Stimulated activated naive B cell treated with anti-CD40 and anti-IgM and Interleukin-4, amounts not matched to agents 10 μg/mL and 1 μg/mL and 100 μg/mL, for 72 hours (primary cell): ENCODE data around the gene LBHD2.
"Not testable (repeated sequence)": the region's sequence is repeated elsewhere in the genome, so short reads cannot be mapped to it uniquely, and the experiment has no call there.

ENCODE experiments used
- ATAC-seq, 2 donors: fragments of 150-1000 bp; cut with Tn5 transposase; replicated peaks; 2 replicates each; pipeline ENCODE4 v1.10.0; 2021; ENCODE audit warnings: moderate library complexity in 1 of 2
- DNase-seq: peaks from one replicate; pipeline ENCODE4 v3.0.0; 2021
- H3K27ac Mint-ChIP-seq: one replicate; pipeline ENCODE4 v1.8.0; 2022; ENCODE audit warnings: mild to moderate bottlenecking, mixed read lengths
- H3K27me3 Mint-ChIP-seq, 2 donors: one replicate each; pipeline ENCODE4 v1.8.0; 2022; ENCODE audit warnings: mixed read lengths in 2 of 2
- H3K36me3 Mint-ChIP-seq, 2 donors: one replicate each; pipeline ENCODE4 v1.8.0; 2022; ENCODE audit warnings: mixed read lengths in 2 of 2, mild to moderate bottlenecking in 1 of 2
- H3K4me1 Mint-ChIP-seq, 2 donors: one replicate each; pipeline ENCODE4 v1.8.0; 2022; ENCODE audit warnings: mixed read lengths in 2 of 2, mild to moderate bottlenecking in 1 of 2
- H3K4me3 Mint-ChIP-seq, 2 donors: one replicate each; pipeline ENCODE4 v1.8.0; 2022; ENCODE audit warnings: mild to moderate bottlenecking in 2 of 2, mixed read lengths in 2 of 2, moderate library complexity in 1 of 2
- H3K9me3 Mint-ChIP-seq, 2 donors: one replicate each; pipeline ENCODE4 v1.8.0; 2022; ENCODE audit warnings: mixed read lengths in 2 of 2, mild to moderate bottlenecking in 1 of 2

The LBHD2 gene

DNA sequence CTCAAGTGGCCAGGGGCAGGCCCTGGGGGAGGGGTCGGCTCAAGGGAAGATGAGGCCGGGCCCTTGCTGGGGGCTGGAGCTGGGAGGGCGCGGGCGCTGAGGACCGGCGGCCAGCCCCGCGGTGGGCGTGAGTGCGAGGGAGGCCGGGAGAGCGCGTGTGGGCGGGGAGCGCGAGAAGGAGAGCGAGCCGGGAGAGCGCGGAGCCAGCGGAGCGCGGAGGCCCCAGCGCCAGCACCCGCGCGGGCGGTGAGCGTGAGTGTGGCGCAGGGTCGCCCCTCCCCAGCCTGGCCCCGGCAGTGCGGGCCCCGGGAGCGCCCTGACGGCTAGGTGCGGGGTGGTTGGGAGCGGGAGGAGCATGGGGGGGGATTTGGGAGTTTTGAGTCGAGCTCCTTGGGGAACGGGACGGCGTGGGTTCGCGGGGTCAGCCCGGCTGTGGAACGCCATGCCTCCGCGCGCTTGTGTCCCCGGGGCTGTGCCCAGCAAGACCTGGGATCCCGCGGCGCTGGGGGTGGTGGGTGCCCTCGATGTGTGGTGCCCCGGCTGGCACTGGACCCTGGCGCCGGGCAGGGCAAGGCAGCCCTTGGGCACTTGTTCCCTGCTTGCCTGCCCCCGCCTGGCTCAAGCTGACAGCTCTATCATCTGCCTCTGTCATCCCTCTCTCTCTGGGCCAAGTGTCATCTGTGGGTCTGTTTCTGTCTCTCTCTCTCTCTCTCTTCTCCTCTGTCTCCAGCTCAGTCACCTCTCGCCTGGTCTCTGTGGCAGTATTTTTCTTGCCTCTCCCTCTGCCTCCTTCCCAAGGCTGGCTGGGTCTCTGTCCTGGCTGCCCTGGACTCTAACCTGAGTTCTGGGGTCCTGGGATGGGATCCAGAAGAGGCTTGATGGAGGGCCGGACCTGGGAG, at the start of gene LBHD2:
TSS of gene LBHD2 (plus strand) at position 190 of the 899 bp plus-strand sequence. CDS start 1,803 bp downstream, outside the sequence.
- no peak within 1 kb of the TSS for H3K4me3 Mint-ChIP-seq
- H3K36me3 Mint-ChIP-seq = no peaks in the 10 kb centered on the region
- H3K27ac Mint-ChIP-seq = no peak within 1 kb of the TSS
- DNase-seq (no peak), ATAC-seq (no peak)
- no peaks in the 10 kb centered on the region for H3K9me3 Mint-ChIP-seq
- H3K27me3 Mint-ChIP-seq = peaks cover 19 to 40% of the 10 kb centered on the region in 2 donors
- H3K4me1 Mint-ChIP-seq = peaks cover 0 to under 1% of the 10 kb centered on the region in 2 donors

DNA sequence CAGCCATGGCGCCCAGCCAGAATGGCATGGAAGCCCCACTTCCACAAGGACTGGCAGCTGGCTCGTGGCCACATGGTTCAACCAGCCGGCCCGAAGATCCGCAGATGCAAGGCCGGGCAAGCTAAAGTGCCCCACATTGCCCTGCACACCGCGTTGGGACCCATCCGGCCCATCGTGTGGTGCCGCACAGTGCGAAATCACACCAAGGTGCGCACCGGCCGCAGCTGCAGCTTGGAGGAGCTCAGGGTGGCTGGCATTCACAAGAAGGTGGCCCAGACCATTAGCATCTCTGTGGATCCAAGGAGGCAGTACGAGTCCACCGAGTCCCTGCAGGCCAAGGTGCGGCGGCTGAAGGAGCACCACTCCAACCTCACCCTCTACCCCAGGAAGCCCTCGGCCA, 42.5 kb upstream of the LBHD2 start:
- no peak for ATAC-seq
- DNase-seq = no peak
- Mint-ChIP-seq H3K36me3 (peaks cover 8 to 27% of the 10 kb centered on the region in 2 donors), H3K27ac (no peak overlapping the region), H3K4me3 (no peak overlapping the region), H3K9me3 (peaks cover 0 to 3% of the 10 kb centered on the region in 2 donors), H3K27me3 (no peaks in the 10 kb centered on the region), H3K4me1 (peaks cover 16 to 19% of the 10 kb centered on the region in 2 donors)

- H3K27me3 Mint-ChIP-seq = no peaks in the 10 kb centered on the region
- H3K4me3 Mint-ChIP-seq = no peak overlapping the region
- peaks cover 17 to 19% of the 10 kb centered on the region in 2 donors for H3K4me1 Mint-ChIP-seq
- peaks cover 0 to 3% of the 10 kb centered on the region in 2 donors for H3K9me3 Mint-ChIP-seq
- DNase-seq = no peak
- no peak overlapping the region for H3K27ac Mint-ChIP-seq
- H3K36me3 Mint-ChIP-seq = peaks cover 8 to 27% of the 10 kb centered on the region in 2 donors
- ATAC-seq = no peak
These were observed 40.6 kb upstream of the LBHD2 start for GRCh38 chr14:103043257-103044015.

DNA sequence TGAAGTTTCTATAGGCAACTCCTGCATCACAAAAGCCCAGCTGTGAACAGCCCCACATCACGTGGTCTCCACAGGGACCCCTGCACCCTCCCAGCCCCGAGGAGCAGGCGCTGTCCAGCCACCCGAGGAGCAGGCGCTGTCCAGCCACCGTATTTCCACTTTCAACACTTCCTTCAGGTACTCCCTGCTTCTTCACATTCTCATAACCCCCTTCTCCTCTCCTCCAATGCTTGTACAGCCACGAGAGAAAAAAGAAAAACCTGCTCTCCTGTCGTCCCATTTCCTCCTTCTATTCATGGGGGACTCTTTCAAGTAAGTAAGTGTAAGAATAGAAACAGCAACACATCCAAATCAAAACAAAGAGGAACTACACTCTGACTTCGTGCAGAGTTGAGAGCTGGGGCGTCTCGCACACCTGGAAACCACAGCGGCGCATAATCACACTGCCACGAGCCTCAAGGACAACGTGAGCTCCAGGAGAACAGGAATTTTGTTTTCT, 38.6 kb upstream of the LBHD2 start:
- no peak for DNase-seq
- H3K4me1 Mint-ChIP-seq = peaks cover 17 to 18% of the 10 kb centered on the region in 2 donors
- peak; percentile 90 to 91 for ATAC-seq
- H3K4me3 Mint-ChIP-seq = peak overlapping the region; percentile 77 to 80
- H3K9me3 Mint-ChIP-seq = peaks cover 0 to 3% of the 10 kb centered on the region in 2 donors
- no peaks in the 10 kb centered on the region for H3K27me3 Mint-ChIP-seq
- peak overlapping the region; percentile 0 for H3K27ac Mint-ChIP-seq
- H3K36me3 Mint-ChIP-seq = peaks cover 8 to 20% of the 10 kb centered on the region in 2 donors

- not testable (repeated sequence) for H3K36me3 Mint-ChIP-seq, H3K27ac Mint-ChIP-seq, DNase-seq, H3K27me3 Mint-ChIP-seq, ATAC-seq, H3K4me3 Mint-ChIP-seq, H3K9me3 Mint-ChIP-seq
- peaks cover 20% of the 10 kb centered on the region in 2 donors for H3K4me1 Mint-ChIP-seq
These were observed 36.6 kb upstream of the LBHD2 start for GRCh38 chr14:103047453-103047852.

GRCh38 chr14:103050935-103051334, 33.1 kb upstream of the LBHD2 start:
- ATAC-seq = no peak
- H3K4me3 Mint-ChIP-seq = no peak overlapping the region
- H3K9me3 Mint-ChIP-seq = no peaks in the 10 kb centered on the region
- peaks cover 14 to 30% of the 10 kb centered on the region in 2 donors for H3K4me1 Mint-ChIP-seq
- H3K27ac Mint-ChIP-seq = no peak overlapping the region
- DNase-seq = no peak
- peaks cover 0 to 4% of the 10 kb centered on the region in 2 donors for H3K36me3 Mint-ChIP-seq
- no peaks in the 10 kb centered on the region for H3K27me3 Mint-ChIP-seq

- H3K36me3 Mint-ChIP-seq = no peaks in the 10 kb centered on the region
- H3K9me3 Mint-ChIP-seq = no peaks in the 10 kb centered on the region
- DNase-seq (no peak), ATAC-seq (peak; percentile 13 to 18)
- no peaks in the 10 kb centered on the region for H3K27me3 Mint-ChIP-seq
- H3K27ac Mint-ChIP-seq = peak overlapping the region; percentile 81
- H3K4me1 Mint-ChIP-seq = peaks cover 14 to 31% of the 10 kb centered on the region in 2 donors
- H3K4me3 Mint-ChIP-seq = no peak overlapping the region
These were observed 31.6 kb upstream of the LBHD2 start for GRCh38 chr14:103052407-103052806.

GRCh38 chr14:103055695-103056094, 28.3 kb upstream of the LBHD2 start:
- H3K4me1 Mint-ChIP-seq = peaks cover 16 to 39% of the 10 kb centered on the region in 2 donors
- H3K4me3 Mint-ChIP-seq = peak overlapping the region; percentile 81 to 92
- ATAC-seq (no peak), DNase-seq (no peak)
- H3K27me3 Mint-ChIP-seq = peaks cover 0 to 4% of the 10 kb centered on the region in 2 donors
- H3K27ac Mint-ChIP-seq = peak overlapping the region; percentile 31
- H3K9me3 Mint-ChIP-seq = no peaks in the 10 kb centered on the region
- no peaks in the 10 kb centered on the region for H3K36me3 Mint-ChIP-seq

DNA sequence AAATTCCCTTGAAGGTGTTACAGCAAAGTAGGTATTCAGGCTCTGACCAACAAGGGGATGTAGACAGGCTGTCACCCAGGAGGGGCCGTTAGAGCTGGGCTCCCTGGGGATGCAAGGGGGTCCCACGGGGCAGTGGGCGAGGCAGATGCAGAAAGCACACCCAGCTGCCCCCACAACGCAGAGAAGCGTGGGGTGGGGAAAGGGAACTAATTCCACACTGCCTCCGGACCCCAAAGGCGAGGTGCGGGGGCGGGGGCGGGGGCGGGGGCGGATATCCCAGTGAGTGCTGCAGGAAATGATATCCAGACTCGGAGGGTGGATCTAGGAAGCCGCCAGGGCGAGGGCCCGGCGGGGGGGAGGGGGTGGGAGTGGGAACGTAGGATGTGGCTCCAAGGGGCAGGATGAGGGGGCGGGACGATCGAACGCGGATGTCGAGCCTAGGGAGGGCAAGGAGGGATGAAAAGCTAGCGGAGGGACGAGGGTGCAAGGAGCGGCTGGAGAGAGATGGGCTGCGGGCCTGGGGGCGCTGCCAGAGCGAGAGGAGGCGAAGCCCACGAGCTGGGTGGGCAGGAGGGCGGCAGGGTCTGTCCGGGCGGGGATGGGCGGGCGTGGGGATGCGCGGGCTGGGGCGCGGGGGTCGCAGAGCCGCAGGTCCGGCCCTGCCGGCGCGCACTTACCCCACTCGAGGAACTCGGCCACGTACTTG, 27.5 kb upstream of the LBHD2 start:
- DNase-seq = no peak
- Mint-ChIP-seq H3K4me3 (peak overlapping the region; percentile 81 to 92), H3K9me3 (no peaks in the 10 kb centered on the region), H3K36me3 (no peaks in the 10 kb centered on the region), H3K4me1 (peaks cover 16 to 39% of the 10 kb centered on the region in 2 donors), H3K27me3 (peaks cover 2 to 4% of the 10 kb centered on the region in 2 donors), H3K27ac (peak overlapping the region; percentile 83)
- peak; percentile 2 to 6 for ATAC-seq

GRCh38 chr14:103057028-103057371, 27.0 kb upstream of the LBHD2 start:
- peaks cover 4 to 5% of the 10 kb centered on the region in 2 donors for H3K27me3 Mint-ChIP-seq
- peak; percentile 33 to 44 for ATAC-seq
- H3K9me3 Mint-ChIP-seq = no peaks in the 10 kb centered on the region
- H3K4me1 Mint-ChIP-seq = peaks cover 16 to 39% of the 10 kb centered on the region in 2 donors
- H3K4me3 Mint-ChIP-seq = peak overlapping the region; percentile 81 to 92
- H3K36me3 Mint-ChIP-seq = no peaks in the 10 kb centered on the region
- H3K27ac Mint-ChIP-seq = no peak overlapping the region
- DNase-seq = no peak

GRCh38 chr14:103057372-103058163, 26.4 kb upstream of the LBHD2 start, which contains the start of gene CDC42BPB:
CDC42BPB (minus strand) TSS chr14:103057549; CDS start chr14:103057173, 376 bp downstream.
- peaks cover 4 to 5% of the 10 kb centered on the region in 2 donors for H3K27me3 Mint-ChIP-seq

GRCh38 chr14:103058164-103059055, 25.6 kb upstream of the LBHD2 start:
- peaks cover 4 to 5% of the 10 kb centered on the region in 2 donors for H3K27me3 Mint-ChIP-seq
- peaks cover 12 to 28% of the 10 kb centered on the region in 2 donors for H3K4me1 Mint-ChIP-seq
- ATAC-seq (peak in 1 of 2 donors; percentile 1), DNase-seq (no peak)
- H3K36me3 Mint-ChIP-seq = no peaks in the 10 kb centered on the region
- no peaks in the 10 kb centered on the region for H3K9me3 Mint-ChIP-seq
- peak overlapping the region; percentile 14 for H3K27ac Mint-ChIP-seq
- H3K4me3 Mint-ChIP-seq = peak overlapping the region; percentile 60 to 70

More at GRCh38 chr14:103057372-103058163, 26.4 kb upstream of the LBHD2 start, which contains the start of gene CDC42BPB:
- Mint-ChIP-seq H3K27ac (peak within 1 kb of the TSS; percentile 83), H3K4me1 (peaks cover 13 to 34% of the 10 kb centered on the region in 2 donors), H3K9me3 (no peaks in the 10 kb centered on the region), H3K4me3 (peak within 1 kb of the TSS; percentile 81 to 92), H3K36me3 (no peaks in the 10 kb centered on the region)
- DNase-seq (peak; percentile 72), ATAC-seq (peak; percentile 90)
